ENCODE measurements around the gene CCDC57. TPM values are rescaled to one million over a fixed set of nuclear protein-coding genes. Genes with fewer than 3 reads are reported as not detected.

Gene CCDC57
- total RNA-seq, 2 experiments from 2014 or later, result 49.8 to 54.9 TPM

- Mint-ChIP-seq H3K4me3 (no peak overlapping the region), H3K9me3 (no peaks in the 10 kb centered on the region), H3K27ac (no peak overlapping the region), H3K36me3 (ENCODE audit: low read depth) (no peaks in the 10 kb centered on the region), H3K27me3 (no peaks in the 10 kb centered on the region), H3K4me1 (peaks cover 30% of the 10 kb centered on the region)
- no peak for DNase-seq
- CTCF ChIA-PET, result no interaction called here
- POLR2A ChIA-PET, result interaction anchor here (1.8 to 3.4 kb wide), 2 partner anchors 22 to 91 kb away, joined by 8 to 21 read pairs; partner anchors contain the start of gene DCXR
These were observed 84.4 kb downstream of the CCDC57 start for GRCh38 chr17:82128287-82128686.

- DNase-seq, result no peak
- ChIA-PET POLR2A (interaction anchor here (1.4 to 3.4 kb wide), 4 partner anchors 21 to 97 kb away, joined by 5 to 21 read pairs (median 7); partner anchors contain the start of gene DCXR), CTCF (no interaction called here)
- Mint-ChIP-seq H3K9me3 (no peaks in the 10 kb centered on the region), H3K27me3 (no peaks in the 10 kb centered on the region), H3K4me3 (no peak overlapping the region), H3K36me3 (ENCODE audit: low read depth) (no peaks in the 10 kb centered on the region), H3K4me1 (peaks cover 30% of the 10 kb centered on the region), H3K27ac (peak overlapping the region; percentile 95)
These were observed 84.9 kb downstream of the CCDC57 start for GRCh38 chr17:82127704-82128103.

GRCh38 chr17:82127315-82127595 lies 85.4 kb downstream of the CCDC57 start:
- H3K9me3 Mint-ChIP-seq, result no peaks in the 10 kb centered on the region
- no peak overlapping the region for H3K4me3 Mint-ChIP-seq
- peak overlapping the region; percentile 95 for H3K27ac Mint-ChIP-seq

GRCh38 chr17:82126556-82127314 lies 85.9 kb downstream of the CCDC57 start:
- H3K27ac Mint-ChIP-seq, result peak overlapping the region; percentile 95
- peak overlapping the region; percentile 61 for H3K4me3 Mint-ChIP-seq
- H3K36me3 Mint-ChIP-seq (ENCODE audit: low read depth), result no peaks in the 10 kb centered on the region
- DNase-seq, result peak; percentile 80
- H3K9me3 Mint-ChIP-seq, result no peaks in the 10 kb centered on the region
- H3K27me3 Mint-ChIP-seq, result no peaks in the 10 kb centered on the region
- ChIA-PET CTCF (interaction anchor here (0.6 to 1.6 kb wide), 9 partner anchors 9 to 96 kb away, joined by 3 to 13 read pairs (median 4); partner anchors contain the start of gene DCXR), POLR2A (interaction anchor here (0.9 to 3.4 kb wide), 10 partner anchors 9 to 96 kb away, joined by 3 to 21 read pairs (median 6); partner anchors contain the start of genes DCXR and FASN)
- peaks cover 33% of the 10 kb centered on the region for H3K4me1 Mint-ChIP-seq

More at GRCh38 chr17:82127315-82127595, 85.4 kb downstream of the CCDC57 start:
- H3K27me3 Mint-ChIP-seq, result no peaks in the 10 kb centered on the region
- ChIA-PET POLR2A (interaction anchor here (0.9 to 3.4 kb wide), 10 partner anchors 10 to 97 kb away, joined by 3 to 21 read pairs (median 6); partner anchors contain the start of genes DCXR and FASN), CTCF (interaction anchor here (0.6 to 1.6 kb wide), 8 partner anchors 9 to 97 kb away, joined by 3 to 13 read pairs (median 4); partner anchors contain the start of gene DCXR)
- no peak for DNase-seq
- H3K4me1 Mint-ChIP-seq, result peaks cover 30% of the 10 kb centered on the region
- H3K36me3 Mint-ChIP-seq (ENCODE audit: low read depth), result no peaks in the 10 kb centered on the region

GRCh38 chr17:82124101-82124500 lies 88.5 kb downstream of the CCDC57 start:
- POLR2A ChIA-PET, result interaction anchor here (0.9 to 1.0 kb wide), 2 partner anchors 25 to 87 kb away, joined by 3 read pairs; partner anchors contain the start of gene DCXR

GRCh38 chr17:82121660-82122629 lies 90.7 kb downstream of the CCDC57 start:
- POLR2A ChIA-PET, result no interaction called here
- Mint-ChIP-seq H3K27me3 (no peaks in the 10 kb centered on the region), H3K9me3 (no peaks in the 10 kb centered on the region), H3K27ac (no peak overlapping the region), H3K36me3 (ENCODE audit: low read depth) (no peaks in the 10 kb centered on the region), H3K4me1 (peaks cover 22% of the 10 kb centered on the region), H3K4me3 (no peak overlapping the region)
- no peak for DNase-seq
- CTCF ChIA-PET, result interaction anchor here (1.4 to 1.7 kb wide), 3 partner anchors 15 to 91 kb away, joined by 3 to 5 read pairs (median 5); no protein-coding TSS in a partner anchor

More at GRCh38 chr17:82124101-82124500, 88.5 kb downstream of the CCDC57 start:
- Mint-ChIP-seq H3K27ac (no peak overlapping the region), H3K27me3 (no peaks in the 10 kb centered on the region), H3K4me1 (peaks cover 33% of the 10 kb centered on the region), H3K4me3 (no peak overlapping the region), H3K36me3 (ENCODE audit: low read depth) (no peaks in the 10 kb centered on the region), H3K9me3 (no peaks in the 10 kb centered on the region)
- CTCF ChIA-PET, result interaction anchor here (1.1 kb wide), 1 partner anchor 94 kb away, joined by 3 read pairs; no protein-coding TSS in a partner anchor
- no peak for DNase-seq

- ChIA-PET POLR2A (no interaction called here), CTCF (interaction anchor here (1.0 to 1.7 kb wide), 4 partner anchors 15 to 91 kb away, joined by 3 to 5 read pairs (median 4); no protein-coding TSS in a partner anchor)
- Mint-ChIP-seq H3K4me3 (no peak overlapping the region), H3K36me3 (ENCODE audit: low read depth) (no peaks in the 10 kb centered on the region), H3K27me3 (no peaks in the 10 kb centered on the region), H3K4me1 (peaks cover 15% of the 10 kb centered on the region), H3K27ac (no peak overlapping the region), H3K9me3 (no peaks in the 10 kb centered on the region)
- DNase-seq, result no peak
These were observed 91.4 kb downstream of the CCDC57 start for GRCh38 chr17:82121246-82121645.

GRCh38 chr17:82120148-82120547 lies 92.5 kb downstream of the CCDC57 start:
- ChIA-PET CTCF (interaction anchor here (1.4 to 1.7 kb wide), 2 partner anchors 14 to 89 kb away, joined by 3 to 5 read pairs; no protein-coding TSS in a partner anchor), POLR2A (interaction anchor here (1.3 kb wide), 1 partner anchor 22 kb away, joined by 4 read pairs; no protein-coding TSS in a partner anchor)
- H3K9me3 Mint-ChIP-seq, result no peaks in the 10 kb centered on the region
- no peak overlapping the region for H3K27ac Mint-ChIP-seq
- no peaks in the 10 kb centered on the region for H3K27me3 Mint-ChIP-seq
- peaks cover 7% of the 10 kb centered on the region for H3K4me1 Mint-ChIP-seq
- no peak for DNase-seq
- no peak overlapping the region for H3K4me3 Mint-ChIP-seq
- H3K36me3 Mint-ChIP-seq (ENCODE audit: low read depth), result no peaks in the 10 kb centered on the region

GRCh38 chr17:82118815-82119380 lies 93.7 kb downstream of the CCDC57 start:
- Mint-ChIP-seq H3K27ac (no peak overlapping the region), H3K9me3 (no peaks in the 10 kb centered on the region), H3K4me1 (peaks cover 2% of the 10 kb centered on the region), H3K36me3 (ENCODE audit: low read depth) (no peaks in the 10 kb centered on the region), H3K27me3 (no peaks in the 10 kb centered on the region), H3K4me3 (no peak overlapping the region)
- CTCF ChIA-PET, result interaction anchor here (1.0 kb wide), 1 partner anchor 15 kb away, joined by 3 read pairs; no protein-coding TSS in a partner anchor
- POLR2A ChIA-PET, result interaction anchor here (1.3 to 2.8 kb wide), 2 partner anchors 8 to 20 kb away, joined by 4 to 7 read pairs; no protein-coding TSS in a partner anchor
- DNase-seq, result no peak

- no peaks in the 10 kb centered on the region for H3K27me3 Mint-ChIP-seq
- no peaks in the 10 kb centered on the region for H3K9me3 Mint-ChIP-seq
- no peak overlapping the region for H3K4me3 Mint-ChIP-seq
- POLR2A ChIA-PET, result interaction anchor here (2.8 kb wide), 1 partner anchor 9 kb away, joined by 7 read pairs; no protein-coding TSS in a partner anchor
- DNase-seq, result no peak
- no peaks in the 10 kb centered on the region for H3K36me3 Mint-ChIP-seq (ENCODE audit: low read depth)
- CTCF ChIA-PET, result interaction anchor here (1.0 kb wide), 1 partner anchor 15 kb away, joined by 3 read pairs; no protein-coding TSS in a partner anchor
- H3K27ac Mint-ChIP-seq, result no peak overlapping the region
- peaks cover 2% of the 10 kb centered on the region for H3K4me1 Mint-ChIP-seq
These were observed 94.4 kb downstream of the CCDC57 start for GRCh38 chr17:82118168-82118814.

- no peaks in the 10 kb centered on the region for H3K9me3 Mint-ChIP-seq
- ChIA-PET POLR2A (interaction anchor here (2.8 kb wide), 1 partner anchor 9 kb away, joined by 7 read pairs; no protein-coding TSS in a partner anchor), CTCF (interaction anchor here (0.5 to 1.5 kb wide), 3 partner anchors 11 to 227 kb away, joined by 3 to 8 read pairs (median 3); no protein-coding TSS in a partner anchor)
These were observed 95.2 kb downstream of the CCDC57 start for GRCh38 chr17:82117139-82118090.

More at GRCh38 chr17:82117139-82118090, 95.2 kb downstream of the CCDC57 start:
- Mint-ChIP-seq H3K36me3 (ENCODE audit: low read depth) (no peaks in the 10 kb centered on the region), H3K4me1 (peaks cover 2% of the 10 kb centered on the region), H3K27ac (no peak overlapping the region), H3K4me3 (no peak overlapping the region), H3K27me3 (no peaks in the 10 kb centered on the region)
- DNase-seq, result no peak

All from activated CD4-positive, alpha-beta memory T cell treated with anti-CD3 and anti-CD28 coated beads, Interleukin-2, amount 10 ng/mL, durations not matched to agents 7 days and 5 days (primary cell).